A673 (cell line): ENCODE data around the gene PCCB. TPM values are rescaled to one million over a fixed set of nuclear protein-coding genes. Genes with fewer than 3 reads are reported as not detected.
"Not testable (repeated sequence)": the region's sequence is repeated elsewhere in the genome, so short reads cannot be mapped to it uniquely, and the experiment has no call there.

ENCODE experiments used
- BruUV-seq: library from RNA; stranded (reverse); fragments of 400-500 nt; replicated peaks from 2 replicates; lab custom pipeline; 2021; lab: Mats Ljungman, UMichigan
- CTCF ChIA-PET: fragments of 300-600 bp; sonication (Branson Sonifier 250); formaldehyde crosslinking; loops from one replicate; lab custom pipeline; 2022; ENCODE audit warnings: antibody characterized with exemption; lab: Charles Lee
- POLR2A ChIA-PET: fragments of 300-600 bp; sonication (Branson Sonifier 250); formaldehyde crosslinking; loops from one replicate; lab custom pipeline; 2022; ENCODE audit warnings: antibody characterized with exemption; ENCODE audit not compliant: low non-redundant PET; lab: Charles Lee
- DNase-seq: peaks from one replicate; pipeline ENCODE4 v3.0.0-alpha.2; 2015; ENCODE audit warnings: low spot score
- H3K27ac ChIP-seq: fragments of 200-600 bp; sonication (generic); 2 replicates; pipeline ENCODE4 v1.5.1; 2016; ENCODE audit warnings: mixed run types, low read depth, mild to moderate bottlenecking, mixed read lengths, antibody characterized with exemption, low read length; ENCODE audit not compliant: poor library complexity, severe bottlenecking
- H3K27me3 ChIP-seq: fragments of 200-600 bp; sonication (generic); replicated peaks from 2 replicates; pipeline ENCODE4 v1.6.1; 2017; ENCODE audit warnings: mixed run types, low read depth, mild to moderate bottlenecking, mixed read lengths, antibody characterized with exemption, low read length; ENCODE audit not compliant: insufficient read depth, poor library complexity
- H3K36me3 ChIP-seq: fragments of 200-600 bp; sonication (generic); 2 replicates; pipeline ENCODE4 v1.6.1; 2016; ENCODE audit warnings: mixed run types, mild to moderate bottlenecking, mixed read lengths, antibody characterized with exemption, low read length; ENCODE audit not compliant: insufficient read depth, poor library complexity, severe bottlenecking
- H3K4me1 ChIP-seq: fragments of 200-600 bp; sonication (generic); 2 replicates; pipeline ENCODE4 v1.6.1; 2017; ENCODE audit warnings: mixed run types, mild to moderate bottlenecking, mixed read lengths, antibody characterized with exemption, low read length; ENCODE audit not compliant: insufficient read depth, poor library complexity, severe bottlenecking
- H3K4me3 ChIP-seq: fragments of 200-600 bp; sonication (generic); 2 replicates; pipeline ENCODE4 v1.5.1; 2016; ENCODE audit warnings: low read depth, mixed run types, mild to moderate bottlenecking, mixed read lengths, low read length; ENCODE audit not compliant: poor library complexity, severe bottlenecking
- H3K9me3 ChIP-seq: fragments of 200-600 bp; sonication (generic); 2 replicates; pipeline ENCODE4 v1.6.1; 2016; ENCODE audit warnings: mixed run types, low read depth, mild to moderate bottlenecking, mixed read lengths, antibody characterized with exemption, low read length; ENCODE audit not compliant: poor library complexity, severe bottlenecking
- CTCF ChIP-seq: fragments of 300-800, 200-600 bp; sonication (generic); conservative IDR thresholded peaks from 2 replicates; pipeline ENCODE4 v1.5.1; 2017; ENCODE audit warnings: low read depth, mild to moderate bottlenecking, antibody characterized with exemption, low read length, moderate library complexity, mixed read lengths
- EZH2 ChIP-seq: fragments of 200-600 bp; sonication (generic); IDR thresholded peaks from 2 replicates; pipeline ENCODE4 v1.6.1; 2017; ENCODE audit warnings: borderline replicate concordance, low read depth, mild to moderate bottlenecking, mixed read lengths, antibody characterized with exemption, low read length; ENCODE audit not compliant: poor library complexity, severe bottlenecking
- intact Hi-C: fragments of 100-400 bp; cut with micrococcal nuclease; formaldehyde crosslinking; loops from one replicate; pipeline ENCODE4 v1.10.0; 2022; ENCODE audit not compliant: unreplicated experiment
- total RNA-seq: library from RNA; stranded (reverse); gene quantifications from 2 replicates; pipeline ENCODE4 v1.2.3, GENCODE V29; 2021

Gene PCCB
- total RNA-seq, 1 experiment from 2014 or later, result 82.1 TPM

- POLR2A ChIA-PET, result no interaction called here
Observed at GRCh38 chr3:136351905-136352304, 101.8 kb downstream of the PCCB start.

DNA sequence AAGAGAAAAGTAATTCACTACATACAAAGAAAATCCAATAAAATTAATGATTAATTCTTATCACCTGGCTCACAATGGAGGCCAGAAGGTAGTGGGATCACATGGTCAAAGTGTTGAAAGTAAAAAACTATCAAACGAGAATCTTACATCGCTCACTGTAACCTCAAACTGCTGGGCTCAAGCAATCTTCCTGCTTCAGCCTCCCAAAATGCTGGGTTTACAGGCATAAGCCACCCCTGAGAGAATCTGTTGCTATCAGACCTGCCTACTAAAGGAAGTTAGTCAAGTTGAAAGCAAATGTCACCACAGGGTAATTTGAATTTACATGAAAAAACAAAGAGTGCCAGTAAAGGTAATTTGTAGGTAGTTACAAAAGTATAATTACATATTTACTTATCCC is 103.3 kb downstream of the PCCB start:
- intact Hi-C loops, result no loop called here
- DNase-seq, result no peak
- H3K27me3 ChIP-seq, result no peaks in the 10 kb centered on the region
- ChIA-PET CTCF (no interaction called here), POLR2A (no interaction called here)
- no peak overlapping the region for H3K27ac ChIP-seq
- no peaks in the 10 kb centered on the region for H3K9me3 ChIP-seq
- TF ChIP-seq CTCF, result no peak
- TF ChIP-seq EZH2, result no peak
- no peak overlapping the region for H3K4me3 ChIP-seq
- no peaks in the 10 kb centered on the region for H3K36me3 ChIP-seq
- no TSS peak for BruUV-seq
- no peaks in the 10 kb centered on the region for H3K4me1 ChIP-seq

More at GRCh38 chr3:136351905-136352304, 101.8 kb downstream of the PCCB start:
- H3K27me3 ChIP-seq, result no peaks in the 10 kb centered on the region
- BruUV-seq, result no TSS peak
- no peaks in the 10 kb centered on the region for H3K9me3 ChIP-seq
- TF ChIP-seq CTCF (peak; percentile 42), EZH2 (no peak)
- H3K36me3 ChIP-seq, result no peaks in the 10 kb centered on the region
- intact Hi-C loops, result no loop called here
- CTCF ChIA-PET, result interaction anchor here (0.5 to 0.8 kb wide), 2 partner anchors 160 to 680 kb away, joined by 3 to 6 read pairs; no protein-coding TSS in a partner anchor
- H3K4me3 ChIP-seq, result no peak overlapping the region
- no peaks in the 10 kb centered on the region for H3K4me1 ChIP-seq
- no peak overlapping the region for H3K27ac ChIP-seq
- DNase-seq, result no peak

- H3K27ac ChIP-seq, result no peak overlapping the region
- no peak overlapping the region for H3K4me3 ChIP-seq
- ChIA-PET CTCF (interaction anchor here (0.7 to 1.0 kb wide), 2 partner anchors 60 to 386 kb away, joined by 3 to 4 read pairs; partner anchors contain the start of gene STAG1), POLR2A (interaction anchor here (0.7 kb wide), 1 partner anchor 11 kb away, joined by 4 read pairs; no protein-coding TSS in a partner anchor)
- H3K27me3 ChIP-seq, result no peaks in the 10 kb centered on the region
- TF ChIP-seq EZH2, result no peak
- TF ChIP-seq CTCF, result no peak
- H3K4me1 ChIP-seq, result peaks cover 8% of the 10 kb centered on the region
- BruUV-seq, result no TSS peak
- DNase-seq, result peak; percentile 32
- no peaks in the 10 kb centered on the region for H3K36me3 ChIP-seq
- no peaks in the 10 kb centered on the region for H3K9me3 ChIP-seq
- intact Hi-C loops, result no loop called here
Observed at GRCh38 chr3:136366289-136366688, 116.1 kb downstream of the PCCB start.

GRCh38 chr3:136375800-136376199 is 125.7 kb downstream of the PCCB start:
- H3K4me3 ChIP-seq, H3K27me3 ChIP-seq, H3K36me3 ChIP-seq, DNase-seq, intact Hi-C loops, H3K4me1 ChIP-seq, CTCF ChIA-PET, POLR2A ChIA-PET, H3K9me3 ChIP-seq, H3K27ac ChIP-seq, BruUV-seq: not testable (repeated sequence)
